GM12873 (cell line): ENCODE measurements around the gene KIRREL3.

Source experiments
- CTCF ChIP-seq: IDR thresholded peaks from 2 replicates; pipeline ENCODE4 v1.5.1; 2012; ENCODE audit warnings: low read depth, mild to moderate bottlenecking, moderate library complexity, low read length, control low read depth; ENCODE audit not compliant: insufficient read depth; ENCODE audit errors: missing control alignments

Gene KIRREL3

DNA sequence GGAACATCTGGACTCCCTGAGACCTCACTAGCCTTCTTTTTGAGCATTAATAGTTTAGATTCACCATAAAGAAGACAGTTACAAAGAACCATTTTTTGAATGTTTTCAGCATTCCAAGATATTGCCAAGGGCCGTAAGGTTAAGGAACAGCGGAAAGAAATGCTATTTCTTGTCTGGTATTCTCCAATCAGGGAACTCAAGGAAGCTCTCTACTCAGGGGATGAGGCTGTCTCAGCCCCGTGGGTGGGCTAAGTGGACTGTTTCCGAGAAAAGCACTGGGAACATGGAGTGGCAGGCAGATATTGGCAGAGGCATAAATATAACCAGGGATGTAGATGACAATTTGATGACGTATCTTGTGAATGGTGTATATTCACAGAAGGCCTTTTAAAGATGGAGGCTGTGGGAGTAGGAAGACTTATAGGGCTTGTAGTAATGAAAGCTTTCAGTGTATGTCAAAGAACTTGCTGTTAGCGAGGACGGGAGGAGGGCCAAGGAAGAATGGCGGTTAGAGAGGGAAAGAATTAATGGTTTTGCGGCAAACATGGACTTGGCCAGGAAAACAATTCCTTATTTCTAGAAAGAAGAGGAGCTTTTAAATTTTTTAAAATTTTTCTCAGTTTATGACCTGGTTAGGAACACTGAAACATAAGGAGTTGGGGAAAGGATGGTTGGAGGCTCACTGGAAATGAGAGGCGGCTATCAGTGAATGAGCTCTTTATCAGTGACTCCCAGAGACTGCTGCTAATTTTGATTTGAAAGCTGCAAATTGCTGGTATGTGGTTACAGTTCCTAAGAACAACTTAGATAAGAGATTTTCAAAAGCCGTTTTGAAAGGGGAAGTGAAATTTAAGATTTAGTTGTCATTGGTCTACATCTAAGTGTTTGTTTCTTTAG, 580.5 kb downstream of the KIRREL3 start:
- no peak for TF ChIP-seq CTCF

- TF ChIP-seq CTCF, result no peak
Measured at GRCh38 chr11:126418887-126419286, 581.7 kb downstream of the KIRREL3 start.

- no peak for TF ChIP-seq CTCF
Measured at GRCh38 chr11:126417091-126417862, 583.3 kb downstream of the KIRREL3 start.

GRCh38 chr11:126416542-126417090, 584.0 kb downstream of the KIRREL3 start:
- TF ChIP-seq CTCF, result no peak

GRCh38 chr11:126415669-126416420, 584.7 kb downstream of the KIRREL3 start:
- TF ChIP-seq CTCF, result no peak

- TF ChIP-seq CTCF, result no peak
Measured at GRCh38 chr11:126415128-126415527, 585.4 kb downstream of the KIRREL3 start.
